ENCODE data around the gene ATP8B4.

GRCh38 chr15:50053055-50053856 lies 65.8 kb downstream of the ATP8B4 start:
- TF ChIP-seq CTCF (IDR thresholded peaks at IDR 0.05), result no peak
- TF ChIP-seq POLR2AphosphoS5 (IDR thresholded peaks at IDR 0.05; ENCODE audit: low read depth, low read length), result no peak
- TF ChIP-seq SIN3A (IDR thresholded peaks at IDR 0.05; ENCODE audit: borderline replicate concordance, insufficient read depth, low read depth, low read length), result no peak

All from Panc1 (cell line).